Uterus (tissue), 4 donors: ENCODE results near the gene GLI1. TPM values are rescaled to one million over a fixed set of nuclear protein-coding genes. Genes with fewer than 3 reads are reported as not detected.

ENCODE experiments used
- DNase-seq, 2 donors: peaks; one replicate each; pipeline ENCODE4 v3.0.0-alpha.2; 2019 to 2020
- H3K27ac ChIP-seq, 2 donors: fragments of 200-600 bp; sonication (generic); 1 replicate in 1 of 2; 2 replicates in 1 of 2; pipeline ENCODE4 v1.5.1; 2016 to 2018
- H3K27me3 ChIP-seq, 2 donors: fragments of 200-600 bp; sonication (generic); one replicate each; pipeline ENCODE4 v1.5.1; 2018 to 2019; ENCODE audit warnings: control low read depth in 1 of 2
- H3K36me3 ChIP-seq, 2 donors: fragments of 200-600 bp; sonication (generic); one replicate each; pipeline ENCODE4 v1.5.1; 2019; ENCODE audit warnings: control low read depth in 1 of 2
- H3K4me1 ChIP-seq, 2 donors: fragments of 200-600 bp; sonication (generic); one replicate each; pipeline ENCODE4 v1.5.1; 2018 to 2019; ENCODE audit warnings: control low read depth in 1 of 2
- H3K4me3 ChIP-seq, 2 donors: fragments of 200-600 bp; sonication (generic); 1 replicate in 1 of 2; 2 replicates in 1 of 2; pipeline ENCODE4 v1.5.1; 2018 to 2019; ENCODE audit warnings: mild to moderate bottlenecking in 1 of 2
- H3K9me3 ChIP-seq, 2 donors: fragments of 200-600 bp; sonication (generic); one replicate each; pipeline ENCODE4 v1.5.1; 2019; ENCODE audit warnings: control low read depth in 1 of 2
- POLR2A ChIP-seq, 2 donors: fragments of 450-650 bp; IDR thresholded peaks; one replicate each; pipeline ENCODE4 v1.6.1; 2016; ENCODE audit warnings: antibody characterized with exemption in 2 of 2, mild to moderate bottlenecking in 1 of 2, moderate library complexity in 1 of 2
- intact Hi-C: fragments of 100-400 bp; cut with DNase I; formaldehyde crosslinking; loops from one replicate; pipeline ENCODE4 v1.15.1; 2023; ENCODE audit warnings: low total_unique reads
- total RNA-seq, 4 donors: library from RNA; depleted of rRNA in 3 of 4; stranded (reverse); fragments of >200 nt in 3 of 4; gene quantifications; one replicate each; pipeline versions ENCODE4 v1.1.0 to v1.2.4, GENCODE V29; 2014 to 2023
- TF ChIP-seq, protein P1 (sequence below), 4 experiments: fragments of 200-600 bp in 2 of 4; fragments of 450-650 bp in 2 of 4; sonication (generic) in 2 of 4; IDR thresholded peaks; one replicate each; pipeline ENCODE4 v1.5.1; 2016 to 2019; ENCODE audit warnings: antibody characterized with exemption in 4 of 4, mild to moderate bottlenecking in 2 of 4, moderate library complexity in 1 of 4
- donor health status: DM: yes; HTN: yes; CAD: no.

The GLI1 gene
- total RNA-seq, 4 donors from 2014 or later = 6.1 to 6.6 TPM; not detected in 2

DNA sequence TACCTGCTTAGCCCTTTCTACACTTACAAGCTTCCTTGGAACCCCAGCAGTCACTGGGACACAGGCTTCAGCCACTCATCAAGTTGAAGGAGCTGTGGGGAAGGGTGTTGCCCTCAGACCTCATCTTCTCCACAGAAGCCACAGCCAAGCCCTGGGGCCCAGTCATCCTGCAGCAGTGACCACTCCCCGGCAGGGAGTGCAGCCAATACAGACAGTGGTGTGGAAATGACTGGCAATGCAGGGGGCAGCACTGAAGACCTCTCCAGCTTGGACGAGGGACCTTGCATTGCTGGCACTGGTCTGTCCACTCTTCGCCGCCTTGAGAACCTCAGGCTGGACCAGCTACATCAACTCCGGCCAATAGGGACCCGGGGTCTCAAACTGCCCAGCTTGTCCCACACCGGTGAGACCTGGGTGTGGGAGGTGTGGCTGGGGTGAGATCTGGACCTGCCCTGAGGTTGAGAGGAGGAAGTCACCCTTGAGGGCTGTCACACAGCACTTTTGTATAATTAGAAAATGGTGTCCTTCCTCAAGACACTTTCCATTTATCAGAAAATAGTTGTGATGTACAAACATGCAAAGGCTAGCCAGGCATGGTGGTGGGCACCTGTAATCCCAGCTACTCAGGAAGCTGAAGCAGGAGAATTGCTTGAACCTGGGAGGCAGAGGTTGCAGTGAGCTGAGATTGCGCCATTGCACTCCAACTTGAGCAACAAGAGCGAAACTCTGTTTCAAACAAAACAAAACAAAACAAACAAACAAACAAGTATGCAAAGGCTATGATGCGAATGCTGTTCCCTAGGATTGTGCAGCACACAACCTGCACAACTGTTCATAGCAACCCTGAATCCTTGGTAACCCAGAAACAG, 9.9 kb downstream of the GLI1 start:
- H3K27me3 ChIP-seq = peaks cover 0 to 7% of the 10 kb centered on the region in 2 donors
- DNase-seq = no peak
- no peaks in the 10 kb centered on the region for H3K9me3 ChIP-seq
- H3K27ac ChIP-seq = no peak overlapping the region
- no peaks in the 10 kb centered on the region for H3K4me1 ChIP-seq
- no peaks in the 10 kb centered on the region for H3K36me3 ChIP-seq
- intact Hi-C loops = no loop called here
- H3K4me3 ChIP-seq = no peak overlapping the region
- TF ChIP-seq POLR2A (IDR thresholded peaks at IDR 0.05) = no peak
- TF ChIP-seq, protein P1, sequence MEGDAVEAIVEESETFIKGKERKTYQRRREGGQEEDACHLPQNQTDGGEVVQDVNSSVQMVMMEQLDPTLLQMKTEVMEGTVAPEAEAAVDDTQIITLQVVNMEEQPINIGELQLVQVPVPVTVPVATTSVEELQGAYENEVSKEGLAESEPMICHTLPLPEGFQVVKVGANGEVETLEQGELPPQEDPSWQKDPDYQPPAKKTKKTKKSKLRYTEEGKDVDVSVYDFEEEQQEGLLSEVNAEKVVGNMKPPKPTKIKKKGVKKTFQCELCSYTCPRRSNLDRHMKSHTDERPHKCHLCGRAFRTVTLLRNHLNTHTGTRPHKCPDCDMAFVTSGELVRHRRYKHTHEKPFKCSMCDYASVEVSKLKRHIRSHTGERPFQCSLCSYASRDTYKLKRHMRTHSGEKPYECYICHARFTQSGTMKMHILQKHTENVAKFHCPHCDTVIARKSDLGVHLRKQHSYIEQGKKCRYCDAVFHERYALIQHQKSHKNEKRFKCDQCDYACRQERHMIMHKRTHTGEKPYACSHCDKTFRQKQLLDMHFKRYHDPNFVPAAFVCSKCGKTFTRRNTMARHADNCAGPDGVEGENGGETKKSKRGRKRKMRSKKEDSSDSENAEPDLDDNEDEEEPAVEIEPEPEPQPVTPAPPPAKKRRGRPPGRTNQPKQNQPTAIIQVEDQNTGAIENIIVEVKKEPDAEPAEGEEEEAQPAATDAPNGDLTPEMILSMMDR (IDR thresholded peaks at IDR 0.05) = no peak

DNA sequence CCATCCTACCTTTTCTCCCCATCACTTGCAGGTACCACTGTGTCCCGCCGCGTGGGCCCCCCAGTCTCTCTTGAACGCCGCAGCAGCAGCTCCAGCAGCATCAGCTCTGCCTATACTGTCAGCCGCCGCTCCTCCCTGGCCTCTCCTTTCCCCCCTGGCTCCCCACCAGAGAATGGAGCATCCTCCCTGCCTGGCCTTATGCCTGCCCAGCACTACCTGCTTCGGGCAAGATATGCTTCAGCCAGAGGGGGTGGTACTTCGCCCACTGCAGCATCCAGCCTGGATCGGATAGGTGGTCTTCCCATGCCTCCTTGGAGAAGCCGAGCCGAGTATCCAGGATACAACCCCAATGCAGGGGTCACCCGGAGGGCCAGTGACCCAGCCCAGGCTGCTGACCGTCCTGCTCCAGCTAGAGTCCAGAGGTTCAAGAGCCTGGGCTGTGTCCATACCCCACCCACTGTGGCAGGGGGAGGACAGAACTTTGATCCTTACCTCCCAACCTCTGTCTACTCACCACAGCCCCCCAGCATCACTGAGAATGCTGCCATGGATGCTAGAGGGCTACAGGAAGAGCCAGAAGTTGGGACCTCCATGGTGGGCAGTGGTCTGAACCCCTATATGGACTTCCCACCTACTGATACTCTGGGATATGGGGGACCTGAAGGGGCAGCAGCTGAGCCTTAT, 10.8 kb downstream of the GLI1 start:
- Histone ChIP-seq H3K27ac (no peak overlapping the region), H3K4me1 (peaks cover 0 to 4% of the 10 kb centered on the region in 2 donors), H3K36me3 (no peaks in the 10 kb centered on the region), H3K9me3 (no peaks in the 10 kb centered on the region), H3K4me3 (no peak overlapping the region), H3K27me3 (peaks cover 0 to 13% of the 10 kb centered on the region in 2 donors)
- intact Hi-C loops = no loop called here
- TF ChIP-seq, protein P1 (IDR thresholded peaks at IDR 0.05) = no peak
- no peak for DNase-seq

DNA sequence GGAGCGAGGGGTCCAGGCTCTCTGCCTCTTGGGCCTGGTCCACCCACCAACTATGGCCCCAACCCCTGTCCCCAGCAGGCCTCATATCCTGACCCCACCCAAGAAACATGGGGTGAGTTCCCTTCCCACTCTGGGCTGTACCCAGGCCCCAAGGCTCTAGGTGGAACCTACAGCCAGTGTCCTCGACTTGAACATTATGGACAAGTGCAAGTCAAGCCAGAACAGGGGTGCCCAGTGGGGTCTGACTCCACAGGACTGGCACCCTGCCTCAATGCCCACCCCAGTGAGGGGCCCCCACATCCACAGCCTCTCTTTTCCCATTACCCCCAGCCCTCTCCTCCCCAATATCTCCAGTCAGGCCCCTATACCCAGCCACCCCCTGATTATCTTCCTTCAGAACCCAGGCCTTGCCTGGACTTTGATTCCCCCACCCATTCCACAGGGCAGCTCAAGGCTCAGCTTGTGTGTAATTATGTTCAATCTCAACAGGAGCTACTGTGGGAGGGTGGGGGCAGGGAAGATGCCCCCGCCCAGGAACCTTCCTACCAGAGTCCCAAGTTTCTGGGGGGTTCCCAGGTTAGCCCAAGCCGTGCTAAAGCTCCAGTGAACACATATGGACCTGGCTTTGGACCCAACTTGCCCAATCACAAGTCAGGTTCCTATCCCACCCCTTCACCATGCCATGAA, 11.5 kb downstream of the GLI1 start:
- Histone ChIP-seq H3K4me1 (peaks cover 0 to 11% of the 10 kb centered on the region in 2 donors), H3K27me3 (peaks cover 5 to 14% of the 10 kb centered on the region in 2 donors), H3K36me3 (no peaks in the 10 kb centered on the region), H3K27ac (no peak overlapping the region), H3K9me3 (no peaks in the 10 kb centered on the region), H3K4me3 (no peak overlapping the region)
- TF ChIP-seq POLR2A (IDR thresholded peaks at IDR 0.05) = no peak
- TF ChIP-seq, protein P1 (IDR thresholded peaks at IDR 0.05) = no peak
- intact Hi-C loops = no loop called here
- no peak for DNase-seq

DNA sequence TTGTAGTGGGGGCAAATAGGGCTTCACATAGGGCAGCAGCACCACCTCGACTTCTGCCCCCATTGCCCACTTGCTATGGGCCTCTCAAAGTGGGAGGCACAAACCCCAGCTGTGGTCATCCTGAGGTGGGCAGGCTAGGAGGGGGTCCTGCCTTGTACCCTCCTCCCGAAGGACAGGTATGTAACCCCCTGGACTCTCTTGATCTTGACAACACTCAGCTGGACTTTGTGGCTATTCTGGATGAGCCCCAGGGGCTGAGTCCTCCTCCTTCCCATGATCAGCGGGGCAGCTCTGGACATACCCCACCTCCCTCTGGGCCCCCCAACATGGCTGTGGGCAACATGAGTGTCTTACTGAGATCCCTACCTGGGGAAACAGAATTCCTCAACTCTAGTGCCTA, 12.1 kb downstream of the GLI1 start:
- TF ChIP-seq, protein P1 (IDR thresholded peaks at IDR 0.05) = no peak
- intact Hi-C loops = no loop called here
- H3K27me3 ChIP-seq = peaks cover 8 to 20% of the 10 kb centered on the region in 2 donors
- H3K4me3 ChIP-seq = no peak overlapping the region
- H3K9me3 ChIP-seq = no peaks in the 10 kb centered on the region
- no peak for DNase-seq
- no peaks in the 10 kb centered on the region for H3K36me3 ChIP-seq
- H3K4me1 ChIP-seq = peaks cover 0 to 13% of the 10 kb centered on the region in 2 donors
- H3K27ac ChIP-seq = no peak overlapping the region
